Esophagus (tissue), 2 donors: ENCODE measurements around the gene CTBP2. TPM values are rescaled to one million over a fixed set of nuclear protein-coding genes. Genes with fewer than 3 reads are reported as not detected.
A peak's percentile ranks its signal among the peaks of the same experiment; 100 is the strongest.

Experiments used
- H3K27ac ChIP-seq, 2 donors: one replicate each; pipeline ENCODE4 v1.5.1; 2013; ENCODE audit warnings: low read depth in 2 of 2, mild to moderate bottlenecking in 2 of 2, inconsistent platforms in 1 of 2, low read length in 1 of 2, moderate library complexity in 1 of 2
- H3K27me3 ChIP-seq, 2 donors: one replicate each; pipeline ENCODE4 v1.6.1; 2013; ENCODE audit warnings: low read length in 2 of 2, control low read depth in 1 of 2, mild to moderate bottlenecking in 1 of 2; ENCODE audit not compliant: insufficient read depth in 2 of 2, control insufficient read depth in 1 of 2
- H3K36me3 ChIP-seq, 2 donors: one replicate each; pipeline ENCODE4 v1.6.1; 2013; ENCODE audit warnings: low read length in 1 of 2; ENCODE audit not compliant: control insufficient read depth in 2 of 2, insufficient read depth in 2 of 2
- H3K4me1 ChIP-seq, 2 donors: one replicate each; pipeline ENCODE4 v1.6.1; 2013; ENCODE audit warnings: low read length in 1 of 2; ENCODE audit not compliant: control insufficient read depth in 2 of 2, insufficient read depth in 2 of 2
- H3K4me3 ChIP-seq, 2 donors: one replicate each; pipeline ENCODE4 v1.5.1; 2013; ENCODE audit warnings: low read length in 2 of 2, mild to moderate bottlenecking in 2 of 2, low read depth in 1 of 2, moderate library complexity in 1 of 2
- H3K9me3 ChIP-seq, 2 donors: one replicate each; pipeline ENCODE4 v1.6.1; 2013; ENCODE audit warnings: mild to moderate bottlenecking in 2 of 2, low read depth in 1 of 2, low read length in 1 of 2, moderate library complexity in 1 of 2; ENCODE audit not compliant: control insufficient read depth in 2 of 2, insufficient read depth in 1 of 2
- WGBS, 2 donors: extraction: QIAGEN DNeasy Blood & Tissue Kit; methylation state at CpG; one replicate each; pipeline ENCODE4 v1.1.7; 2013; 5-methylcytosine and 5-hydroxymethylcytosine counted together
- polyA plus RNA-seq, 2 donors: library from polyadenylated mRNA; stranded (reverse); fragments of 200-250 nt; gene quantifications; one replicate each; pipeline ENCODE4 v1.2.3, GENCODE V29; 2013
- donor health status: healthy with polysubstance abuse.
- donor health status: Bipolar disorder and iron deficiency.

The CTBP2 gene
- polyA plus RNA-seq, 2 donors: 15.4 to 33.3 TPM

DNA sequence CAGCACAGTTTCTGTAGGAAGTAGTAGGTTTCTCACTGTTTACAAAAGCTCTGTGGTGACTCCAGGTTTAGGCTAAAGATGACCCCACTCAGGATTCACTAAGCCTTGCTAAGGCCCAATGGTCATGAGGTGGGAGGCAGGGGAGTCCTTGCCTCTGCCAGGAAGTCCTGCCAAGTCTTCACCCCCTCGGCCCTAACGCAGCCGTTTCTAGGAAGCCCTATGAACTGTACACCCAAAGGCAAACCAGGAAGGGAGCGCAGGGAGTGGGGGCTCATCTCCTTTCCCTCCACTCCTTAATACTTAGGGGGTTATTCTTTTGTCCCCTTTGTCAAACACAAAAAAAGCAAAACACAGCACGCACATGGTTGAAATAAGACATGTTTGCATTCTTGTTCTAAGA is 64.6 kb downstream of the CTBP2 start:
- H3K9me3 ChIP-seq: no peaks in the 10 kb centered on the region
- H3K4me3 ChIP-seq: no peak overlapping the region
- H3K36me3 ChIP-seq: peaks cover 0 to 2% of the 10 kb centered on the region in 2 donors
- 65 to 70% methylated on average over 5 of the region's 5 CpGs for WGBS, 2 donors
- H3K27ac ChIP-seq: peak overlapping the region in 1 of 2 donors; percentile 5
- H3K4me1 ChIP-seq: peaks cover 8 to 11% of the 10 kb centered on the region in 2 donors
- H3K27me3 ChIP-seq: no peaks in the 10 kb centered on the region

DNA sequence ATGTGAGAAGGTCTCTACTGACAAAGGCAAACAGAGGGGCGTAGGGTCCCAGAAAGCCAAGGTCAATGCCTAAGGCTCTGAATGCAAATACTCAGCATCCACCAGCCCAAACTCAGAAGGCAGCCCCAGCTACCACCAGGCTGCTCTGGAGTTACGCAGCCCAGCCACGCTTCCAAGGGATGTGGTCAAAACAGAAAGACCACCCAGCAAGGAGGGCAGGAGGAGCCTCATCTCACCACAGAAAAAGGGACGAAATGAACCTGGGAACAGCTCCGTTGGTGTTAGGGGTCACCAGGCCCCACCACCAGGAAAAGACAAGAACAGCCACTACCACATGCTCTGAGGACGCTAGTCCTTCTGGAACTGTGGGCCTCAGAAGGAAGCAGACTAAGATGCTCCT is 65.1 kb downstream of the CTBP2 start:
- Histone ChIP-seq H3K36me3 (peaks cover 0 to 2% of the 10 kb centered on the region in 2 donors), H3K4me3 (no peak overlapping the region), H3K9me3 (no peaks in the 10 kb centered on the region), H3K27me3 (no peaks in the 10 kb centered on the region), H3K4me1 (peaks cover 8 to 11% of the 10 kb centered on the region in 2 donors), H3K27ac (peak overlapping the region in 1 of 2 donors; percentile 38)
- 89 to 90% methylated on average over 6 of the region's 6 CpGs for WGBS, 2 donors

DNA sequence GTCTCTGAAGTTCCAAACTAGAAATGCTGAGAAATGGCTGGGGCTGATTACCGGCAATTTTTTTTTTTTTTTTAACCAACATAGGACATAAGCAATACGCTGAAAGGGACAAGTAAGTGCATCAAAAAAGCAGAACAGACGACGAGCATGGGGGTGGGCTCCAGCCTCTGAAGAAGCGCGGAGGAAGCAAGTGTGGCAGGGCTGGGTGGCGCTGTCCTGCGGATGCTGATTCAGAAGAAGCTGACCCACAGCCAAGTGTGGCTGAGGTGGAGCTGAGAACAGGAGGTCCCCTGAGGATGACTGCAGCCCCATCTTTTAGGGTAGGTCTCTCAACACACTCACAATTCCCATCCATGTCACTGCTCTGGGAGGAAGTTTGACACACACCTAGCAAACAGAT is 65.6 kb downstream of the CTBP2 start:
- H3K36me3 ChIP-seq: peaks cover 0 to 2% of the 10 kb centered on the region in 2 donors
- 84 to 90% methylated on average over 8 of the region's 8 CpGs for WGBS, 2 donors
- no peak overlapping the region for H3K4me3 ChIP-seq
- no peaks in the 10 kb centered on the region for H3K9me3 ChIP-seq
- no peaks in the 10 kb centered on the region for H3K27me3 ChIP-seq
- H3K4me1 ChIP-seq: peaks cover 8 to 11% of the 10 kb centered on the region in 2 donors
- H3K27ac ChIP-seq: no peak overlapping the region

GRCh38 chr10:125093974-125094705 is 66.2 kb downstream of the CTBP2 start:
- no peaks in the 10 kb centered on the region for H3K27me3 ChIP-seq
- WGBS, 2 donors: 90 to 93% methylated on average over 21 of the region's 21 CpGs
- H3K27ac ChIP-seq: peak overlapping the region; percentile 65 to 69
- peaks cover 11 to 12% of the 10 kb centered on the region in 2 donors for H3K4me1 ChIP-seq
- H3K36me3 ChIP-seq: peaks cover 0 to 2% of the 10 kb centered on the region in 2 donors
- H3K4me3 ChIP-seq: no peak overlapping the region
- no peaks in the 10 kb centered on the region for H3K9me3 ChIP-seq

DNA sequence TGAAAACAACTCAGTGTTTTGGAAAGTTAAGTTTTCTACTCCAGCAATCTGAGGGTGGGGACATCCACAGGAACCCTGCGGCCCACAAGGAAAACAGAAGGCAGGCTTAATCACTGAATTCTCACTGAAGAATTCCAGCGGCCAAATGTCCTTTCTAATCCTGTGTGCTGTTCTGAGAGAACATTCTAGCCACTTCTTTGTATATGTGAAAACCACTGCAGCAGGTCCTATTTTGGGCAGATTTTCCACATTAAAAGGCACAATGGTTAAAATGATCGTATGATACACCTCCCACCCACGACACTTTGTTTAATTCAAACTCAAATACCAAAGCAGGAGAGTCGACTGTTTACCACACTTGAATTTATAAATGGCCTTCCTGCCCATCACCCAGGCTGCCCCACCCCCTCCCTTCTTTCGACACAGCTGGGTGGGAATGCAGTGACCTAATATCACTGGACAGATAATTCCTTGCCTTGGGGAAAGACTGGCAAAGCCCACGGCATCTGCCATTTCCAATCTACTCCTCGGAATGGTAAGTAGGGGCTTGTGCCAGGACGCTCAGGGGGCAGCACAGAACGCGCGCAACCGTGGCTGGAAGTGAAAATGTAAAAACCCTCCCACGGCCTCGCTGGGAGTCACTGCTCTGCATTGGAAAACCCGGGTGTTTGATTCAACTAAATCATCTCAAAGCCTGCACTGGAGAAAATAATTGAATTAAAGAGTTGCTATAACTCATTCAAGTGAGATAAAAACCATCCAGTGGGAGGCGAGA is 67.0 kb downstream of the CTBP2 start:
- Histone ChIP-seq H3K27ac (peak overlapping the region; percentile 65 to 74), H3K9me3 (no peaks in the 10 kb centered on the region), H3K4me1 (peaks cover 11 to 12% of the 10 kb centered on the region in 2 donors), H3K27me3 (no peaks in the 10 kb centered on the region), H3K36me3 (peaks cover 0 to 2% of the 10 kb centered on the region in 2 donors), H3K4me3 (no peak overlapping the region)
- WGBS, 2 donors: 59 to 60% methylated on average over 17 of the region's 17 CpGs

- Histone ChIP-seq H3K9me3 (no peaks in the 10 kb centered on the region), H3K4me3 (no peak overlapping the region), H3K27me3 (no peaks in the 10 kb centered on the region), H3K4me1 (peaks cover 12 to 19% of the 10 kb centered on the region in 2 donors), H3K36me3 (peaks cover 0 to 2% of the 10 kb centered on the region in 2 donors), H3K27ac (peak overlapping the region; percentile 51 to 74)
- 89 to 93% methylated on average over 17 of the region's 17 CpGs for WGBS, 2 donors
These were observed 67.8 kb downstream of the CTBP2 start for GRCh38 chr10:125092564-125093031.

DNA sequence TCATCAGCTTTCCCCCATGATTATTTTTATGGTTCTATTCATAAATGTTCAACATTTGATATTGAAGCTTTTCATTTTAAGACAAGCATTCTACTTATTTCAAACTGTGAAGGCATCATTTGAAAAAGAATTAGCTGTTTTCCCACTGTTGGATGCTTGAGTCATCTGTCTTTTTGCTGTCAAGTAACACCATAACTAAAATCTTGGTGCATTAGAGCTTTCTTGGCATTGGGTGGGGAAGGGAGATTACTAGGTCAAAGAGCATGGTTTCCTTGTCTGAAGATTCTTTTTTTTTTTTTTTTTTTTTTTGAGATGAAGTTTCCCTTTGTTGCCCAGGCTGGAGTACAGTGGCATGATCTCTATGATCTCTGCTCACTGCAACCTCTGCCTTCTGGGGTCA is 68.5 kb downstream of the CTBP2 start:
- H3K27me3 ChIP-seq: no peaks in the 10 kb centered on the region
- peaks cover 0 to 4% of the 10 kb centered on the region in 2 donors for H3K36me3 ChIP-seq
- peaks cover 12 to 22% of the 10 kb centered on the region in 2 donors for H3K4me1 ChIP-seq
- no peaks in the 10 kb centered on the region for H3K9me3 ChIP-seq
- H3K27ac ChIP-seq: peak overlapping the region in 1 of 2 donors; percentile 74
- H3K4me3 ChIP-seq: no peak overlapping the region

- 61 to 62% methylated on average over 2 of the region's 2 CpGs for WGBS, 2 donors
- Histone ChIP-seq H3K9me3 (no peaks in the 10 kb centered on the region), H3K4me3 (no peak overlapping the region), H3K4me1 (peaks cover 12 to 26% of the 10 kb centered on the region in 2 donors), H3K27me3 (no peaks in the 10 kb centered on the region), H3K27ac (peak overlapping the region in 1 of 2 donors; percentile 18), H3K36me3 (peaks cover 0 to 4% of the 10 kb centered on the region in 2 donors)
These were observed 70.9 kb downstream of the CTBP2 start for GRCh38 chr10:125089469-125089868.

GRCh38 chr10:125087897-125088215 is 72.5 kb downstream of the CTBP2 start:
- H3K4me1 ChIP-seq: peaks cover 8 to 23% of the 10 kb centered on the region in 2 donors
- H3K27ac ChIP-seq: peak overlapping the region in 1 of 2 donors; percentile 80

More at GRCh38 chr10:125087897-125088215, 72.5 kb downstream of the CTBP2 start:
- 82 to 84% methylated on average over 10 of the region's 10 CpGs for WGBS, 2 donors
- H3K27me3 ChIP-seq: no peaks in the 10 kb centered on the region
- peaks cover 0 to 7% of the 10 kb centered on the region in 2 donors for H3K36me3 ChIP-seq
- H3K4me3 ChIP-seq: no peak overlapping the region
- no peaks in the 10 kb centered on the region for H3K9me3 ChIP-seq
